H1 (cell line): ENCODE results near the gene DNAJC24. TPM values are rescaled to one million over a fixed set of nuclear protein-coding genes. Genes with fewer than 3 reads are reported as not detected.

Experiments
- CTCF ChIA-PET: fragments of 300-600 bp; sonication (Branson Sonifier 250); formaldehyde crosslinking; loops from one replicate; lab custom pipeline; 2021; ENCODE audit not compliant: partially characterized antibody; lab: Charles Lee
- POLR2A ChIA-PET: fragments of 300-600 bp; sonication (Branson Sonifier 250); formaldehyde crosslinking; loops from one replicate; lab custom pipeline; 2021; ENCODE audit warnings: inconsistent platforms; ENCODE audit not compliant: partially characterized antibody; lab: Charles Lee
- DNase-seq, 2 experiments: peaks; one replicate each; pipeline versions ENCODE4 v3.0.0 to v3.0.0-alpha.2; 2010 to 2022; ENCODE audit warnings: low spot score in 2 of 2, low read depth in 1 of 2, mixed read lengths in 1 of 2
- FAIRE-seq: peaks from 2 replicates; lab custom pipeline; 2011; peaks lifted over from hg19 to GRCh38; lab: Jason Lieb, UNC
- H2AFZ ChIP-seq: 2 replicates; pipeline ENCODE4 v1.8.1; 2012; ENCODE audit warnings: low read length, inconsistent platforms
- H2AK5ac ChIP-seq: 2 replicates; pipeline ENCODE4 v1.6.1; 2013; ENCODE audit warnings: low read depth, low read length
- H2BK120ac ChIP-seq: replicated peaks from 2 replicates; pipeline ENCODE3; 2013; ENCODE audit warnings: low read depth, low read length, inconsistent platforms
- H2BK12ac ChIP-seq: 2 replicates; pipeline ENCODE4 v1.6.1; 2013; ENCODE audit warnings: low read depth, low read length
- H2BK15ac ChIP-seq: 2 replicates; pipeline ENCODE4 v1.6.1; 2013; ENCODE audit warnings: low read length
- H2BK20ac ChIP-seq: 2 replicates; pipeline ENCODE4 v1.6.1; 2013; ENCODE audit warnings: low read length
- H2BK5ac ChIP-seq: 2 replicates; pipeline ENCODE4 v1.6.1; 2013; ENCODE audit warnings: low read depth, low read length
- H3K14ac ChIP-seq: 2 replicates; pipeline ENCODE4 v1.6.1; 2013; ENCODE audit warnings: inconsistent platforms; ENCODE audit not compliant: insufficient read length
- H3K18ac ChIP-seq: 2 replicates; pipeline ENCODE4 v1.6.1; 2013; ENCODE audit warnings: low read length; ENCODE audit errors: extremely low read depth
- H3K23ac ChIP-seq: 2 replicates; pipeline ENCODE4 v1.6.1; 2013; ENCODE audit warnings: inconsistent platforms; ENCODE audit not compliant: insufficient read length
- H3K23me2 ChIP-seq: 2 replicates; pipeline ENCODE4 v1.6.1; 2013; ENCODE audit warnings: low read depth, low read length
- H3K27ac ChIP-seq: 2 replicates; pipeline ENCODE4 v1.6.1; 2011; ENCODE audit warnings: low read depth, low read length, inconsistent platforms
- H3K27me3 ChIP-seq, 4 experiments: replicated peaks in 1 of 4; 1 replicate in 1 of 4; 2 replicates in 3 of 4; pipeline versions ENCODE4 v1.6.1 to v1.8.1; 2011 to 2013; ENCODE audit warnings: low read length in 3 of 4, mild to moderate bottlenecking in 3 of 4, inconsistent platforms in 2 of 4, mixed read lengths in 2 of 4, moderate library complexity in 1 of 4; ENCODE audit not compliant: control insufficient read depth in 3 of 4, insufficient read depth in 3 of 4; ENCODE audit errors: extremely low read depth in 1 of 4
- H3K36me3 ChIP-seq, 4 experiments: 2 replicates each; pipeline versions ENCODE4 v1.6.1 to v1.8.1; 2011 to 2013; ENCODE audit warnings: mild to moderate bottlenecking in 4 of 4, low read length in 3 of 4, moderate library complexity in 2 of 4, control low read depth in 1 of 4, inconsistent platforms in 1 of 4; ENCODE audit not compliant: insufficient read depth in 4 of 4, control insufficient read depth in 2 of 4
- H3K4ac ChIP-seq: replicated peaks from 2 replicates; pipeline ENCODE3; 2013; ENCODE audit warnings: low read length, low read depth, mixed read lengths, inconsistent platforms; ENCODE audit not compliant: insufficient read length
- H3K4me1 ChIP-seq, 4 experiments: replicated peaks in 1 of 4; 1 replicate in 1 of 4; 2 replicates in 3 of 4; pipeline versions ENCODE4 v1.6.1 to v1.8.1; 2011 to 2013; ENCODE audit warnings: low read length in 3 of 4, inconsistent platforms in 2 of 4, mixed read lengths in 1 of 4; ENCODE audit not compliant: insufficient read depth in 4 of 4, control insufficient read depth in 3 of 4
- H3K4me2 ChIP-seq, 2 experiments: 2 replicates each; pipeline versions ENCODE4 v1.6.1 to v1.8.1; 2011 to 2013; ENCODE audit warnings: low read depth in 2 of 2, low read length in 2 of 2, control low read depth in 1 of 2, inconsistent platforms in 1 of 2, mild to moderate bottlenecking in 1 of 2; ENCODE audit not compliant: insufficient read depth in 1 of 2
- H3K4me3 ChIP-seq, 4 experiments: fragments of 200-600, 300-600 bp in 1 of 4; sonication (generic), shearing (Covaris generic), sonication (Bioruptor Twin) in 1 of 4; 2 replicates each; pipeline versions ENCODE4 v1.5.1 to v1.8.1; 2011 to 2016; ENCODE audit warnings: low read length in 4 of 4, low read depth in 3 of 4, control low read depth in 2 of 4, inconsistent platforms in 2 of 4, mild to moderate bottlenecking in 2 of 4, mixed read lengths in 1 of 4, moderate library complexity in 1 of 4; ENCODE audit not compliant: insufficient read depth in 2 of 4; ENCODE audit errors: extremely low read depth in 1 of 4
- H3K56ac ChIP-seq: replicated peaks from 2 replicates; pipeline ENCODE3; 2013; ENCODE audit warnings: low read depth, mild to moderate bottlenecking, mixed read lengths, low read length, inconsistent platforms; ENCODE audit not compliant: insufficient read length
- H3K79me1 ChIP-seq: 2 replicates; pipeline ENCODE4 v1.6.1; 2013; ENCODE audit warnings: low read depth, low read length, control low read depth
- H3K79me2 ChIP-seq, 2 experiments: 2 replicates each; pipeline versions ENCODE4 v1.6.1 to v1.8.1; 2012 to 2013; ENCODE audit warnings: low read length in 2 of 2, mild to moderate bottlenecking in 2 of 2, inconsistent platforms in 1 of 2; ENCODE audit not compliant: insufficient read depth in 2 of 2, control insufficient read depth in 1 of 2
- H3K9ac ChIP-seq, 4 experiments: replicated peaks in 1 of 4; 1 replicate in 1 of 4; 2 replicates in 3 of 4; pipeline versions ENCODE4 v1.6.1 to v1.8.1; 2011 to 2013; ENCODE audit warnings: low read depth in 3 of 4, low read length in 3 of 4, control low read depth in 2 of 4, mild to moderate bottlenecking in 2 of 4, moderate library complexity in 2 of 4, inconsistent platforms in 1 of 4; ENCODE audit errors: extremely low read depth in 1 of 4
- H3K9me3 ChIP-seq, 2 experiments: 2 replicates each; pipeline versions ENCODE4 v1.6.1 to v1.8.1; 2012 to 2013; ENCODE audit warnings: mild to moderate bottlenecking in 2 of 2, moderate library complexity in 2 of 2, control low read depth in 1 of 2, inconsistent platforms in 1 of 2, low read depth in 1 of 2, low read length in 1 of 2, mixed read lengths in 1 of 2; ENCODE audit not compliant: insufficient read depth in 2 of 2
- H4K20me1 ChIP-seq, 2 experiments: replicated peaks in 1 of 2; 2 replicates each; pipeline versions ENCODE3 to v1.8.1; 2011 to 2013; ENCODE audit warnings: inconsistent platforms in 2 of 2, low read length in 2 of 2, mild to moderate bottlenecking in 1 of 2; ENCODE audit not compliant: insufficient read depth in 2 of 2, control insufficient read depth in 1 of 2
- H4K5ac ChIP-seq: 2 replicates; pipeline ENCODE4 v1.6.1; 2013; ENCODE audit warnings: low read length, low read depth, mixed read lengths, inconsistent platforms; ENCODE audit not compliant: insufficient read length
- H4K8ac ChIP-seq: 2 replicates; pipeline ENCODE4 v1.8.0; 2013; ENCODE audit warnings: mild to moderate bottlenecking, moderate library complexity, low read length, inconsistent platforms; ENCODE audit not compliant: insufficient read depth; ENCODE audit errors: extremely low read depth
- H4K91ac ChIP-seq: replicated peaks from 2 replicates; pipeline ENCODE3; 2013; ENCODE audit warnings: low read length, mixed read lengths, inconsistent platforms; ENCODE audit not compliant: insufficient read length
- NRF1 ChIP-seq: IDR thresholded peaks from 2 replicates; pipeline ENCODE4 v1.6.1; 2011; ENCODE audit warnings: mild to moderate bottlenecking, low read depth, low read length, improper control_type of control experiment
- SP1 ChIP-seq: IDR thresholded peaks from 2 replicates; pipeline ENCODE4 v1.6.1; 2011; ENCODE audit warnings: low read depth, low read length
- polyA plus RNA-seq, 7 experiments: library from polyadenylated mRNA; depleted of rRNA in 3 of 7; stranded (reverse) in 5 of 7; unstranded in 2 of 7; fragments of >200 nt in 5 of 7; fragments of 200-250 nt in 2 of 7; gene quantifications; 1 replicate in 5 of 7; 2 replicates in 1 of 7; 4 replicates in 1 of 7; pipeline versions ENCODE4 v1.2.1 to v1.2.3, GENCODE V29; 2011 to 2013; ENCODE audit warnings: missing spikeins in 2 of 7, mixed read lengths in 2 of 7
- total RNA-seq: library from RNA; stranded (reverse); fragmentation: NEBNext Ultra II Directional; extraction: Animal tissue kit (Norgen Biotek cat#: 25700); gene quantifications from 2 replicates; pipeline ENCODE4 v1.2.1, GENCODE V29; 2021

DNAJC24 gene
- total and polyA plus RNA-seq, 2 of the 8 experiments (the other 6 are each of a cell fraction or from before 2014, with no cell fraction given) = 7.2 to 21.1 TPM

DNA sequence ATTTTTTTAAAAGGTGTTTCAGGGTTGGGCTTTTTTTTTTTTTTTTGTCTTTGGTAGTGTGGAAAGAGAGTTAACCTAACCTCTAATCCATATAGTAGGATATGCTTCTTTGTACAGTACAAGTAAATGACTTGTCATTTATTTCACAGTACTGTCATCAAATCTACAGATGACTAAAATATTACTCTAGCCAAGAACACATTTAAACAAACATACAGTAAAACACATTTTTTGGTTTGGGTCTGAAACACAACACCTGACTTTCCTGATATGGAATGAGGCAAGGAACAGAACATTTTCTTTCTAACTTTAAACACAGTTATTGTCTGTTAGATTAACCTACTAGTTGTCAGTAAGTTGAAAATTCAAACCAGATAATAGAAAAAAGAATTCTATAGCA is 71.6 kb downstream of the DNAJC24 start:
- Histone ChIP-seq H4K20me1 (no peaks in the 10 kb centered on the region), H2BK15ac (no peak overlapping the region), H4K8ac (no peak overlapping the region), H3K79me2 (no peaks in the 10 kb centered on the region), H3K18ac (no peak overlapping the region), H3K23me2 (no peaks in the 10 kb centered on the region), H4K5ac (no peak overlapping the region), H3K23ac (no peak overlapping the region), H2AK5ac (no peak overlapping the region), H2BK120ac (no peak overlapping the region), H3K14ac (no peak overlapping the region), H2BK20ac (no peak overlapping the region), H3K4ac (no peak overlapping the region), H4K91ac (no peak overlapping the region), H2BK12ac (no peak overlapping the region), H2AFZ (no peak overlapping the region), H3K9me3 (no peaks in the 10 kb centered on the region), H2BK5ac (no peak overlapping the region), H3K79me1 (no peaks in the 10 kb centered on the region), H3K4me2 (no peak overlapping the region), H3K4me1 (no peaks in the 10 kb centered on the region; a peak in 1 of 7 replicates), H3K36me3 (no peaks in the 10 kb centered on the region), H3K27me3 (no peaks in the 10 kb centered on the region), H3K56ac (no peak overlapping the region), H3K9ac (no peak overlapping the region), H3K4me3 (no peak overlapping the region), H3K27ac (no peak overlapping the region)
- TF ChIP-seq SP1 = no peak
- no peak for TF ChIP-seq NRF1
- DNase-seq = no peak
- POLR2A ChIA-PET = no interaction called here
- FAIRE-seq = no peak
- CTCF ChIA-PET = interaction anchor here (0.8 to 1.2 kb wide), 3 partner anchors 11 to 171 kb away, joined by 3 read pairs; partner anchors contain the start of genes DCDC1 and DNAJC24
